A549 (cell line): ENCODE data around the gene DYNC1I1.

ENCODE experiments used
- CBX8 ChIP-seq: fragments of 200-600 bp; sonication (generic); IDR thresholded peaks from 2 replicates; pipeline ENCODE4 v1.6.1; 2016
- EP300 ChIP-seq, 2 experiments: fragments of >200 bp; sonication (Bioruptor Twin); formaldehyde crosslinking; IDR thresholded peaks; 2 replicates in 1 of 2; 3 replicates in 1 of 2; pipeline ENCODE4 v1.6.1; 2016 to 2017
- HOXB5 ChIP-seq: fragments of 250-450 bp; sonication (Bioruptor Pico); IDR thresholded peaks from 2 replicates; pipeline ENCODE4 v1.5.0; 2020; ENCODE audit warnings: mild to moderate bottlenecking, moderate library complexity
- MYC ChIP-seq: IDR thresholded peaks from 2 replicates; pipeline ENCODE4 v1.6.1; 2012; ENCODE audit warnings: mild to moderate bottlenecking, inconsistent platforms, low read length, improper control_type of control experiment, borderline replicate concordance
- POLR2A ChIP-seq: IDR thresholded peaks from 2 replicates; pipeline ENCODE4 v1.6.1; 2012; ENCODE audit warnings: mild to moderate bottlenecking, low read length
- POLR2AphosphoS2 ChIP-seq: conservative IDR thresholded peaks from 2 replicates; pipeline ENCODE4 v1.6.1; 2012; ENCODE audit warnings: low read length, improper control_type of control experiment, inconsistent platforms
- RARB ChIP-seq: fragments of 250-450 bp; sonication (Bioruptor Pico); IDR thresholded peaks from 2 replicates; pipeline ENCODE4 v1.8.0; 2021; ENCODE audit warnings: mild to moderate bottlenecking, moderate library complexity
- TF ChIP-seq, protein P1 (sequence below): fragments of >200 bp; sonication (Bioruptor Twin); formaldehyde crosslinking; IDR thresholded peaks from 3 replicates; pipeline ENCODE4 v1.5.1; 2016
- TF ChIP-seq, protein P2 (sequence below): IDR thresholded peaks from 2 replicates; pipeline ENCODE4 v1.6.1; 2012
- TF ChIP-seq, protein P3 (sequence below): fragments of 200-600 bp; sonication (generic); IDR thresholded peaks from 2 replicates; pipeline ENCODE4 v1.6.1; 2016; ENCODE audit warnings: antibody characterized with exemption, mild to moderate bottlenecking, moderate library complexity
- TF ChIP-seq, protein P4 (sequence below): fragments of 150-350 bp; IDR thresholded peaks from 2 replicates; pipeline ENCODE4 v1.6.1; 2014; ENCODE audit warnings: low read depth, mild to moderate bottlenecking, low read length

DNA sequence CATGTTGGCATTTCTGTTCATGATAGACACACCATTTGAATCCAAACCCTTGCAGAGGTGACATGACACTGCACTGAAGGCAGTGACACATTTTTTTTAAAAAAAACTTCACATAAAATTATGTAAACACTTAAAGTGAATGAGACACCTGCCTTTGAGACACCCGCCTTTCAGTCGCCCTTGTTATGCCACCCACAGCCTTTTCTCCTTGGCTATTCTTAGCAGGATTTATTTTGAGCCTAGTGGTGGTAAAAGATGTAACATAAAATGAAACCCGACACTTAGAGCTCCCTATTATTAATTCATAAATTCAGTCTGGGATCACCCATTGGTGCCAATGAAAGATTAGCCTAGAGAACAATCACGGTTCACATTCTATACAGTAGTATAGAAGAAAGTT lies 161.3 kb downstream of the DYNC1I1 start:
- TF ChIP-seq, protein P1, sequence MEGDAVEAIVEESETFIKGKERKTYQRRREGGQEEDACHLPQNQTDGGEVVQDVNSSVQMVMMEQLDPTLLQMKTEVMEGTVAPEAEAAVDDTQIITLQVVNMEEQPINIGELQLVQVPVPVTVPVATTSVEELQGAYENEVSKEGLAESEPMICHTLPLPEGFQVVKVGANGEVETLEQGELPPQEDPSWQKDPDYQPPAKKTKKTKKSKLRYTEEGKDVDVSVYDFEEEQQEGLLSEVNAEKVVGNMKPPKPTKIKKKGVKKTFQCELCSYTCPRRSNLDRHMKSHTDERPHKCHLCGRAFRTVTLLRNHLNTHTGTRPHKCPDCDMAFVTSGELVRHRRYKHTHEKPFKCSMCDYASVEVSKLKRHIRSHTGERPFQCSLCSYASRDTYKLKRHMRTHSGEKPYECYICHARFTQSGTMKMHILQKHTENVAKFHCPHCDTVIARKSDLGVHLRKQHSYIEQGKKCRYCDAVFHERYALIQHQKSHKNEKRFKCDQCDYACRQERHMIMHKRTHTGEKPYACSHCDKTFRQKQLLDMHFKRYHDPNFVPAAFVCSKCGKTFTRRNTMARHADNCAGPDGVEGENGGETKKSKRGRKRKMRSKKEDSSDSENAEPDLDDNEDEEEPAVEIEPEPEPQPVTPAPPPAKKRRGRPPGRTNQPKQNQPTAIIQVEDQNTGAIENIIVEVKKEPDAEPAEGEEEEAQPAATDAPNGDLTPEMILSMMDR, result no peak
- TF ChIP-seq CBX8, result no peak
- TF ChIP-seq POLR2A, result no peak
- no peak for TF ChIP-seq HOXB5 (CRISPR knock-in tag)
- TF ChIP-seq RARB (CRISPR knock-in tag), result no peak
- no peak for TF ChIP-seq POLR2AphosphoS2
- TF ChIP-seq, protein P2, sequence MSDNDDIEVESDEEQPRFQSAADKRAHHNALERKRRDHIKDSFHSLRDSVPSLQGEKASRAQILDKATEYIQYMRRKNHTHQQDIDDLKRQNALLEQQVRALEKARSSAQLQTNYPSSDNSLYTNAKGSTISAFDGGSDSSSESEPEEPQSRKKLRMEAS, result no peak
- TF ChIP-seq, protein P3, sequence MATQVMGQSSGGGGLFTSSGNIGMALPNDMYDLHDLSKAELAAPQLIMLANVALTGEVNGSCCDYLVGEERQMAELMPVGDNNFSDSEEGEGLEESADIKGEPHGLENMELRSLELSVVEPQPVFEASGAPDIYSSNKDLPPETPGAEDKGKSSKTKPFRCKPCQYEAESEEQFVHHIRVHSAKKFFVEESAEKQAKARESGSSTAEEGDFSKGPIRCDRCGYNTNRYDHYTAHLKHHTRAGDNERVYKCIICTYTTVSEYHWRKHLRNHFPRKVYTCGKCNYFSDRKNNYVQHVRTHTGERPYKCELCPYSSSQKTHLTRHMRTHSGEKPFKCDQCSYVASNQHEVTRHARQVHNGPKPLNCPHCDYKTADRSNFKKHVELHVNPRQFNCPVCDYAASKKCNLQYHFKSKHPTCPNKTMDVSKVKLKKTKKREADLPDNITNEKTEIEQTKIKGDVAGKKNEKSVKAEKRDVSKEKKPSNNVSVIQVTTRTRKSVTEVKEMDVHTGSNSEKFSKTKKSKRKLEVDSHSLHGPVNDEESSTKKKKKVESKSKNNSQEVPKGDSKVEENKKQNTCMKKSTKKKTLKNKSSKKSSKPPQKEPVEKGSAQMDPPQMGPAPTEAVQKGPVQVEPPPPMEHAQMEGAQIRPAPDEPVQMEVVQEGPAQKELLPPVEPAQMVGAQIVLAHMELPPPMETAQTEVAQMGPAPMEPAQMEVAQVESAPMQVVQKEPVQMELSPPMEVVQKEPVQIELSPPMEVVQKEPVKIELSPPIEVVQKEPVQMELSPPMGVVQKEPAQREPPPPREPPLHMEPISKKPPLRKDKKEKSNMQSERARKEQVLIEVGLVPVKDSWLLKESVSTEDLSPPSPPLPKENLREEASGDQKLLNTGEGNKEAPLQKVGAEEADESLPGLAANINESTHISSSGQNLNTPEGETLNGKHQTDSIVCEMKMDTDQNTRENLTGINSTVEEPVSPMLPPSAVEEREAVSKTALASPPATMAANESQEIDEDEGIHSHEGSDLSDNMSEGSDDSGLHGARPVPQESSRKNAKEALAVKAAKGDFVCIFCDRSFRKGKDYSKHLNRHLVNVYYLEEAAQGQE, result no peak
- TF ChIP-seq, protein P4, sequence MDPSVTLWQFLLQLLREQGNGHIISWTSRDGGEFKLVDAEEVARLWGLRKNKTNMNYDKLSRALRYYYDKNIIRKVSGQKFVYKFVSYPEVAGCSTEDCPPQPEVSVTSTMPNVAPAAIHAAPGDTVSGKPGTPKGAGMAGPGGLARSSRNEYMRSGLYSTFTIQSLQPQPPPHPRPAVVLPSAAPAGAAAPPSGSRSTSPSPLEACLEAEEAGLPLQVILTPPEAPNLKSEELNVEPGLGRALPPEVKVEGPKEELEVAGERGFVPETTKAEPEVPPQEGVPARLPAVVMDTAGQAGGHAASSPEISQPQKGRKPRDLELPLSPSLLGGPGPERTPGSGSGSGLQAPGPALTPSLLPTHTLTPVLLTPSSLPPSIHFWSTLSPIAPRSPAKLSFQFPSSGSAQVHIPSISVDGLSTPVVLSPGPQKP, result no peak
- TF ChIP-seq MYC, result no peak
- TF ChIP-seq EP300 (IDR thresholded peaks at IDR 0.05), result no peak
